IPS DF 4.7 (cell line): ENCODE results near the gene RAVER1.
"Not testable (repeated sequence)": the region's sequence is repeated elsewhere in the genome, so short reads cannot be mapped to it uniquely, and the experiment has no call there.

ENCODE experiments used
- DNase-seq: peaks from one replicate; pipeline ENCODE4 v3.0.0-alpha.2; 2013; ENCODE audit warnings: low spot score; ENCODE audit errors: extremely low read depth

The RAVER1 gene

GRCh38 chr19:10291554-10292205, 41.6 kb downstream of the RAVER1 start:
- no peak for DNase-seq

GRCh38 chr19:10290876-10291553, 42.3 kb downstream of the RAVER1 start:
- no peak for DNase-seq

GRCh38 chr19:10290357-10290875, 42.9 kb downstream of the RAVER1 start:
- DNase-seq = no peak

GRCh38 chr19:10289836-10290356, 43.4 kb downstream of the RAVER1 start, which contains the start of gene ICAM5:
Gene ICAM5 (plus strand): TSS chr19:10289952. CDS start chr19:10290044, 92 bp downstream.
- no peak for DNase-seq

- DNase-seq = no peak
These were observed 44.0 kb downstream of the RAVER1 start for GRCh38 chr19:10289167-10289835.

GRCh38 chr19:10288662-10289166, 44.6 kb downstream of the RAVER1 start:
- no peak for DNase-seq

- DNase-seq = no peak
These were observed 46.3 kb downstream of the RAVER1 start, which contains the start of gene ICAM4 for GRCh38 chr19:10286803-10287737. Gene ICAM4 (plus strand): TSS chr19:10286955. CDS start chr19:10287013, 58 bp downstream.

GRCh38 chr19:10285393-10285792, 47.9 kb downstream of the RAVER1 start:
- no peak for DNase-seq

GRCh38 chr19:10284960-10285278, 48.4 kb downstream of the RAVER1 start:
- no peak for DNase-seq

GRCh38 chr19:10284065-10284959, 49.0 kb downstream of the RAVER1 start:
- DNase-seq = no peak

GRCh38 chr19:10283301-10284064, 49.8 kb downstream of the RAVER1 start:
- DNase-seq = no peak

- not testable (repeated sequence) for DNase-seq
These were observed 51.3 kb downstream of the RAVER1 start for GRCh38 chr19:10282043-10282442.

GRCh38 chr19:10279737-10280442, 53.4 kb downstream of the RAVER1 start:
- DNase-seq = no peak

GRCh38 chr19:10278935-10279334, 54.4 kb downstream of the RAVER1 start:
- no peak for DNase-seq

- no peak for DNase-seq
These were observed 55.3 kb downstream of the RAVER1 start for GRCh38 chr19:10277795-10278589.

- DNase-seq = no peak
These were observed 58.7 kb downstream of the RAVER1 start for GRCh38 chr19:10274589-10274988.

GRCh38 chr19:10271543-10272086, 61.7 kb downstream of the RAVER1 start:
- DNase-seq = no peak
